Motor neuron (in vitro differentiated cells): ENCODE data around the gene CCDC78. TPM values are rescaled to one million over a fixed set of nuclear protein-coding genes. Genes with fewer than 3 reads are reported as not detected.

Experiments
- ATAC-seq, 8 experiments: fragments of 200-7000 bp; cut with Tn5 transposase; replicated peaks in 6 of 8; 2 replicates each; pipeline ENCODE4 v1.8.0; 2021; ENCODE audit warnings: mild to moderate bottlenecking in 8 of 8, moderate library complexity in 8 of 8
- H3K27ac ChIP-seq, 2 donors: fragments of 250-450 bp; sonication (Bioruptor Pico); 2 replicates each; pipeline ENCODE4 v1.9.0; 2021; ENCODE audit warnings: antibody characterized with exemption in 2 of 2, mild to moderate bottlenecking in 2 of 2, moderate library complexity in 1 of 2
- H3K4me1 ChIP-seq, 2 donors: fragments of 250-450 bp; sonication (Bioruptor Pico); replicated peaks in 1 of 2; 2 replicates each; pipeline ENCODE4 v1.6.1; 2021; ENCODE audit warnings: antibody characterized with exemption in 2 of 2, mild to moderate bottlenecking in 2 of 2, moderate library complexity in 1 of 2
- H3K4me3 ChIP-seq, 5 donors: fragments of 250-450 bp; sonication (Bioruptor Pico); 2 replicates each; pipeline ENCODE4 v1.9.0; 2021; ENCODE audit warnings: antibody characterized with exemption in 5 of 5, mild to moderate bottlenecking in 5 of 5, moderate library complexity in 4 of 5
- WGBS, 10 experiments: fragments of 450-650 bp; shearing (Covaris generic); methylation state at CpG; one replicate each; pipeline ENCODE4 v1.0.0; 2022; 5-methylcytosine and 5-hydroxymethylcytosine counted together
- in situ Hi-C, 9 experiments: fragments of 400-800 bp; cut with MboI; loops; one replicate each; pipeline ENCODE4 v1.15.0; 2021; ENCODE audit warnings: low sequenced_read_pairs in 9 of 9, low pct_unique_long_range_greater_than_20kb in 2 of 9; ENCODE audit not compliant: unreplicated experiment in 9 of 9
- total RNA-seq, 8 experiments: library from RNA; unstranded; fragments of 300-600 nt; gene quantifications; 2 replicates each; pipeline versions ENCODE4 v1.2.3 to v1.2.4, GENCODE V29; 2022

The CCDC78 gene
- total RNA-seq, 8 experiments from 2014 or later = 2.7 to 26.1 (median 4.6) TPM

DNA sequence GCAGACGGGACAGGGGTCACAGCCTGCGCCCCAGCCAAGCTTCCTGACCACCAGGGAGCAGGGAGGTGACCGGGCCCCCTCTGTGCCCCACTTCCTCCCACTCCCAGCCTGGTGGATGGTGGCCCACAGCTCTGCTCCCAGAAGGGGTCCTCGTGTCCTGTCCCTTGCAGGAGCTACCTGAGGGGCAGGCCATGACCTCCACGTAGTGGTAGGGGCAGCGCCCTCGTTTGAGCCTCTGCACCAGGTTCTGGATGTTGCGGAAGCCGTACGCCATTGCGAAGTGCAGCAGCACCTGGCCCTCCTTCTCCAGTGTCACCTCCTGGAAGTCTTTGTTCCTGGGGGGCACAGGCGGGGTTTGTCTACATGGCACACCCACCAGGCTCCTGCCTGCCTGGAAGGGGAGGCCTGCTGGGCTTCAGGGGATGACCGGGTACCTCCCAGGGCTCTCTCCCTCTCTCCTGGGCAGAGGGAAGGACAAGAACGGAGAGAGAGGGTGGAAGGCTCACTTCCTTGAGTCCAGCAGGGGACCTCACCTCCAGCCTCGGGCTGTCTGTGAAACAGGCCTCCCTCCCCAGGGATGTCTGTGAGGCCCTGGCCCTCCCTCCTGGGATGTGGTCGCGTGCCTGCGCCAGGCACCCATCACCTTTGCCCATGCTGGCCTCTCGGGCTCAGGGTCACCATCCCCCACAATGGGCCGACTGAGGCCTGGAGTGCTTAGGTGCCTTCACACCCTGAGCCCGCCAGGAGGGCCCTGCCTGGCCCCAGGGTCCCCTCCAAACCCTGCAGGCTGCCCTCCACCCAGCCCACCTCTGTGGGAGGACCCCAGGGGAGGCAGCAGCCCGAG lies 4.6 kb upstream of the CCDC78 start:
- Histone ChIP-seq H3K27ac (no peak overlapping the region), H3K4me1 (peaks cover 0 to 6% of the 10 kb centered on the region in 2 donors), H3K4me3 (no peak overlapping the region)
- WGBS, 10 experiments = 80 to 100% (median 90%) methylated on average over 1 to 7 of the region's 22 CpGs; no CpG with 5 or more reads in 5 of the 10 experiments
- in situ Hi-C loops = no loop called here
- no peak for ATAC-seq

DNA sequence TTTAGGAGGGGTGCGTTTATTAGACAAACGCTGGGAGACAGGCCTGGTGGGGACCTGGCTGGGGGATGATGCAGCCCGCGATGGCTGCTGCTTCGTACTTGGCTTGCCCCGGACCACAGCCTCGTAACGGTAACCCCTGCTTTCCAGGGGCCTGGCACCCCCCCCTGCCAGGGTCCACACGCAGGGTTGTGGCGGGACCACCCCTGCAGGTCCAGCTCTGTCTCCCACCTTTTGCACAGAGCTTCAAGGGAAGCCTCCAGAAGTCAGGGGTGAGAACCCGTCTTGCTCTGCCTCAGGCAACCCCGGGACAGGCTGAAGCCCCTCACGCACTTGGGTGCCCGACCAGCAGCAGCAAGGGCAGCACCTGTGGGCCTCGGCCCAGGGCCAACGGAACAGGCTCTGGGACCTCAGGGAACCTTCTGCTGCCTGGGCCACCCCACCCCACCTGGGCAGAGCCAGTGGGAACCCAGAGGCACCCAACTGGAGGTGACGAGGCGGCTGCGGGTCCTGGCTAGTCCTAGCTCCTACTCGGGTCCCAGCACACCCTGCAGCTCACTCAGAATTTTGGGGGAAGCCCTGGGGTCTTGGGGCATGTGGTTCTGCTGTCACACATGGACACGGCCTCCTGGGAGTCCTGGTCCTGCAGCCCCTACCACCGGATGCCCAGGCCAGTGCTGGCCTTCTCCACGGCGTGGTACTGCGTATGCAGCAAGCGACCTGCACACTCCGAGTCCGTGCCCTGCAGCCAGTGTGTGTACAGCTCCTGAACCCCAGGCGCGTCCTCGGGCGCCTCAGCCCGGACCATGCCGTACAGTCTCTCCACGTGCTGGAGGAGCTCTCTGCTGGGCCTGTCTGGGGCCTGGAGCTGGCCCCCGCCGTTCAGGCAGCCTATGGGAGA lies 3.8 kb upstream of the CCDC78 start:
- H3K4me3 ChIP-seq = no peak overlapping the region
- no peak for ATAC-seq
- 78 to 100% (median 93%) methylated on average over 2 to 14 of the region's 37 CpGs; no CpG with 5 or more reads in 5 of the 10 experiments for WGBS, 10 experiments
- in situ Hi-C loops = no loop called here
- H3K4me1 ChIP-seq = peaks cover 0 to 6% of the 10 kb centered on the region in 2 donors
- H3K27ac ChIP-seq = no peak overlapping the region

DNA sequence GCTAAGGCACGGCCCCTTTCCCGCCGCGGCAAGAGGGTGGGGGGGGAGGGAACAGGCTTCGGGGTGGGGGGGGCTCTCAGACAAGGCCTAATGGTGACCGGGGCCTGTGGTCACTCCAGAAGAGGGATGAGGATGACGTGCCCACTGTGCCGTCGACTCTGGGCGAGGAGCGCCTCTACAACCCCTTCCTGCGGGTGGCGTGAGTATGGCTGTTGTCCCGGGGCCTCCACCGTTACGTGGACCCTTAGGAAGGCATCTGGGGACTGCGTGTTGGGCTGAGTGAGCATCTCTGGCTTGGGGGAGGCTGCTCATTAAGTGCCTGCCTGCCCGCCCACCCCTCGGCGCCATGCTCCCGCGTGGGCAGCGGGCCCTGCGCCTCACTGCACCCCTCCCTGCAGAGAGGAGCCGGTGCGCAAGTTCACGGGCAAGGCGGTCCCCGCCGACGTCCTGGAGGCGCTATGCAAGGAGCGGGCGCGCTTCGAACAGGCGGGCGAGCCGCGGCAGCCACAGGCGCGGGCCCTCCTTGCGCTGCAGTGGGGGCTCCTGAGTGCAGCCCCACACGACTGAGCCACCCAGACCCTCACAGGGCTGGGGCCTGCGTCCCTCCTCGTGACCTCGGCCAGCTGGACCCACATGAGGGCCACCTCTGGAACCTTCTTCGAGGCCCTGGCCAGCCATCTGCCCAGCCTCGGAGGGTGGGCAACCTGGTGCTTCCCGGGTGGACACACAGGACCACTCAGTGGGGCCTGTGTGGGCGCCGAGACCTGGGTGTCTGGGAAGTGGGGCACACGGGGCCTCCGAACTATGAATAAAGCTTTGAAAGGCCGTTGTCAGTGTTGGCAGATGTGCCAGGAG lies 2.9 kb upstream of the CCDC78 start:
- H3K4me3 ChIP-seq = peak overlapping the region in 2 of 5 donors; percentile 42 to 52
- H3K4me1 ChIP-seq = peaks cover 0 to 6% of the 10 kb centered on the region in 2 donors
- H3K27ac ChIP-seq = no peak overlapping the region
- in situ Hi-C loops = no loop called here
- ATAC-seq = no peak
- WGBS, 10 experiments = 85 to 100% methylated on average over 2 to 23 of the region's 55 CpGs; no CpG with 5 or more reads in 8 of the 10 experiments

DNA sequence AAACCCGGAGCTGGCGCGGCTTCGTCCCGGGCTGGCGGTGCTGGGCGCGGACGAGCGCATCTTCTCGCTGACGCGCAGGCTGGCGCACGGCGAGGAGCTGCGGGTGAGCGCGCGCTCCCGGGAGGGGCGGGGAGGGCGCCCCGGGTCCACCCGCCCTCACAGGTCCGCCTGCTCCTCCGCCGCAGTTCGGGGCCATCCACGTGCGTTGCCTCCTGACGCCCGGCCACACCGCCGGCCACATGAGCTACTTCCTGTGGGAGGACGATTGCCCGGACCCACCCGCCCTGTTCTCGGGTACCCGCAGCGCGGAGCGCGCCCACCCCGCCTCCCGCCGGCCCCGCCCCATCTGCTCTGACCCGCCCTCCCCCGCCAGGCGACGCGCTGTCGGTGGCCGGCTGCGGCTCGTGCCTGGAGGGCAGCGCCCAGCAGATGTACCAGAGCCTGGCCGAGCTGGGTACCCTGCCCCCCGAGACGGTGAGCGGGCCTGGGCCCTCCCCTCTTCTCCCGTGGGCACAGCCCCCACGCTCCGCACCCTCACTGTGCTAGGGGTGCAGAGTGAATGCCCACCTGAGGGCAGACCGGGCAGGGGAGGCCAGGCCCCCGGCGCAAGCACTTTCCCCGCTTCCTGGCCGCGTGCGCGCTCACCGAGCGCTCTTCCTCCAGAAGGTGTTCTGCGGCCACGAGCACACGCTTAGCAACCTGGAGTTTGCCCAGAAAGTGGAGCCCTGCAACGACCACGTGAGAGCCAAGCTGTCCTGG lies 2.1 kb upstream of the CCDC78 start:
- peak overlapping the region; percentile 26 to 72 for H3K27ac ChIP-seq
- peak; percentile 61 to 74 (median 66) for ATAC-seq
- WGBS, 10 experiments = 5% methylated on average over 11 of the region's 80 CpGs; no CpG with 5 or more reads in 9 of the 10 experiments
- H3K4me1 ChIP-seq = peaks cover 0 to 6% of the 10 kb centered on the region in 2 donors
- peak overlapping the region; percentile 40 to 52 (median 43) for H3K4me3 ChIP-seq
- in situ Hi-C loops = no loop called here

DNA sequence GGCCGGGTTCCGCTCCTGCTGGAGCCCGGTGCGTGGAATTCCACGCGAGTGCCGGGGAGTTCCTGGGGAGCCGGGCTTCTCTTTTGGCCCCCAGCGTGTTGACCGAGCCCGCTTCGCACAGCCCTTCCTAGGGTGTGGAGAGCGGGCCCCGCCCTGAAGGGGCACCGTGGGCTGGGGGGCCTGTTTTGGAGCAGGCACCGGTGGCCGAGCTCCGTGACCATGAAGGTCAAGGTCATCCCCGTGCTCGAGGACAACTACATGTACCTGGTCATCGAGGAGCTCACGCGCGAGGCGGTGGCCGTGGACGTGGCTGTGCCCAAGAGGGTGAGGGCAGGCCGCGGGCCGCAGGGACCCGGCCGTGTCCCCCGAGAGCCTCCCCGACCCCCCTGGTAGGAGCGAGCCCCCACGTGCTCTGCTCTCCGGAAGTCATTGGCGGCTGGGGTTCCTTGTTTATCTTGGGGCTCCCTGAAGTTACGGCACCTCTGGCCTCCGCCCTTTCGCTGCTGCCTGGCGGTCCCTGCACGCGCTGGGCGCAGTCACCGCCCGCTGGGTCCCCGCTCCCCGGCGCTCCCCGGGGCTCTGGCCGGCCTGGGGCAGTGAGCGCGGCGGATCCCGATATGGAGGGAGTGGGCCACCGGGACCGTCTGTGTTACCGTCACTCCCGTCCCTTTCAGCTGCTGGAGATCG lies 1.2 kb upstream of the CCDC78 start:
- WGBS, 10 experiments = 0% methylated on average over 4 of the region's 61 CpGs; no CpG with 5 or more reads in 9 of the 10 experiments
- in situ Hi-C loops = no loop called here
- peak overlapping the region; percentile 26 to 72 for H3K27ac ChIP-seq
- ATAC-seq = peak; percentile 6 to 23 (median 11)
- peaks cover 0 to 6% of the 10 kb centered on the region in 2 donors for H3K4me1 ChIP-seq
- H3K4me3 ChIP-seq = peak overlapping the region; percentile 40 to 52 (median 43)

DNA sequence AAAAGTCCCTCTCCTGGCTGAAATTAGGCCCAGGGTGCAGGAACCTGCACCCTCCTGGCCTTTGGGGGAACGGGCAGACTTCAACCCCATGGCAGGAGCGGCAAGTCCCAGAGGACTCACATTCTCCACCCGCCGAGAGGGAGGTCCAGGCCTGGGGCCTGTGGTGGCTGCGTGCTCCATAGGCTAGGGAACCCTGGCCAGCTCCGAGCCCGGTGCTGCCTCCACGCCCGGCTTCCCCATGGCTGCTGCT lies 130 bp downstream of the CCDC78 start:
- in situ Hi-C loops = no loop called here
- WGBS, 10 experiments = no CpG with 5 or more reads among the region's 9 CpGs
- ATAC-seq = no peak
- H3K4me3 ChIP-seq = no peak overlapping the region
- H3K4me1 ChIP-seq = peaks cover 7 to 15% of the 10 kb centered on the region in 2 donors
- H3K27ac ChIP-seq = no peak overlapping the region

DNA sequence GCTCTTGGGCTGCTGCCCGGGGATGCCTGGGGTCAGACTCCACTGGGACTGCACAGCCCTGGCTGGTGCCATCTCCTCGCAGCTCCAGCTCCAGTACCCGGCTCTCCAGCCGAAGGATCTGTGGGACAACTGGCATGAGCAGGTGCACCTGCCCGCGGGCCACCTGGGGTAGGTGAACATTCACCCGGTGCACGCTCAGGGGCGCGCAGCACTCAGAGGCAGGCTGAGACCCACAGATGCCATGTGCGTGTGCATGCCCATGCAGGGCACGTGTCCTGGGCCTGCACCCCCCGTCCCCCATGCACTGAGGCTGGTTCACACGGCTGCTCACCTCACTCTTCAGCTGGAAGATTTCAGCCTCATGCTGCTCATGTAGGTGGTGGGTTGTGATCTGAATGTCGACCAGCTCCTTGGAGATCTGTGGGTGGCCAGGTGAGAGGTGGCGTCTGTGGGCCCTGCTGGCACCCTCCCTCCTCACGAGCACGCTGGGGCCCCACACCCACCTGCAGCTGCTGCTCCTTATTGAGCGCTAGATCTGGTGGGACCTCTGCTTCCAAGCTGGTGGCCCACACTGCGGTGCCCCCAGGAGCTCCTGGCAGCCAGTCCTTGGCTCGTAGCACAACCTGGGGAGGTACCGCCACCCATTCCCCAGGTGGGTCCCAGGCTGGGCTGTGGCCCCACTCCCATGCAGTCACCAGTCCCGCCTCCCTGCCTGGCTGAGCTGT lies 618 bp downstream of the CCDC78 start:
- no peak overlapping the region for H3K4me3 ChIP-seq
- no peak overlapping the region for H3K27ac ChIP-seq
- in situ Hi-C loops = no loop called here
- WGBS, 10 experiments = 100% methylated on average over 2 of the region's 23 CpGs; no CpG with 5 or more reads in 9 of the 10 experiments
- peaks cover 7 to 15% of the 10 kb centered on the region in 2 donors for H3K4me1 ChIP-seq
- ATAC-seq = no peak

DNA sequence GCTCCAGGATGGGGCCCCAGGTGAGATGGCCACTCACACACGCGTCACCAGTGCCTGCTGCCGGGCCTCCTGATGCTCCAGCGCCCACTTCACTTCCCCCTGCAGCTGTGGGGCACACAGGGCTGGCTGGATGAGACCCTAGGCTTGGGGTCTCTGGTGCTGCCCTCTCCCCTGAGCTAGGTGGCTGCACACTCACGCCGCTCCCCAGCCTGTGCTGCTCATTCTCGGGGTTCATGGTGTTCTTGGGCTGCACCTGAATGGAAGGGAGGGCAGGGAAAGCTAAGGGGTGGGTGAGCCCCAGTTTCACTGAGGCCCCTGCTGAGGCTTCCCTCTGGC lies 1.2 kb downstream of the CCDC78 start:
- H3K4me3 ChIP-seq = no peak overlapping the region
- H3K4me1 ChIP-seq = peaks cover 7 to 15% of the 10 kb centered on the region in 2 donors
- H3K27ac ChIP-seq = no peak overlapping the region
- ATAC-seq = no peak
- in situ Hi-C loops = no loop called here
- 60 to 100% (median 70%) methylated on average over 1 to 2 of the region's 7 CpGs; no CpG with 5 or more reads in 6 of the 10 experiments for WGBS, 10 experiments

DNA sequence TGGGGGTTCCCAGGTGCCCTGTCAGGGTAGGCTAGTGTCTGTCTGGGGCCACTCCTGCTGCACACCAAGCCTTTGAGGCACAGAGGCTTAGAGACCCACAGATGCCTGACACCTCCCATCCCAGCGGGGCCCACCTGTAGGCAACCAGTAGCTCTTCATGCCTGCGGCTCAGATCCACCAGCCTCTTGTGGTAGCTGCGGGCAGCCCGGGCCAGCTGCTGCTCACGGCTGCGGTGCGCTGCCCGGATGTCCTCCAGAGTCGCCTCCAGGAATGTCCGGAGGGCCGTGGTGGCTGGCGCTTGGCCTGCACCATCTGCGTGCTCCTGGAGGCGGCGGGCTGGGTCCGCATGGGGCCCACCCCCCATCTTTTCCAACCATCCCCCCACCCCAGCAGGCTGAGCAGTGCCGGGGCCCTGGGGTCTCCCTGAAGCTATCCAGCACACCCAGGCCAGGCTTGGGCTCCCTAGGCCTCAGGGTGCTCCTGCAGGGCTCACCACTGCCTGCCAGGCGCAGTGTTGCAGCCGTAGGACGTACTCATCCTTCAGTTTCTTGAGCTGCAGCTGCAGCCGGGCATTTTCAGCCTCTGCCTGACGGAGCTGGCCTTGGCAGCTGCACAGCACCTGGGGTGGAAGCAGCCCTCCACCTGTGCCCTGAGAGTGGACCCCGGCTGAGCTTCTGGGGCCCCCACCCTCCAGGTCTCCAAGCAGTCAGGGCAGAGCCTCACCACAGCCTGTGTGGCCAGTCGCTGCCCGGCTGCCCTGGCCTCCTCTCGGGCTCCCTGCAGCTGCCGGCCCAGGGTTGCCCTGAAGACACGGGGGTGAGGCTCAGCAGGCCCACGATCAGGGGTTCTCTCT lies 1.8 kb downstream of the CCDC78 start:
- Histone ChIP-seq H3K4me1 (peaks cover 9 to 20% of the 10 kb centered on the region in 2 donors), H3K4me3 (no peak overlapping the region), H3K27ac (no peak overlapping the region)
- in situ Hi-C loops = loop anchor here in 1 of 9 experiments (25.0 kb wide), 1 partner anchor 338 kb away; the partner anchor contains the start of gene SSTR5
- ATAC-seq = no peak
- WGBS, 10 experiments = 39 to 80% (median 73%) methylated on average over 1 to 5 of the region's 29 CpGs; no CpG with 5 or more reads in 6 of the 10 experiments

DNA sequence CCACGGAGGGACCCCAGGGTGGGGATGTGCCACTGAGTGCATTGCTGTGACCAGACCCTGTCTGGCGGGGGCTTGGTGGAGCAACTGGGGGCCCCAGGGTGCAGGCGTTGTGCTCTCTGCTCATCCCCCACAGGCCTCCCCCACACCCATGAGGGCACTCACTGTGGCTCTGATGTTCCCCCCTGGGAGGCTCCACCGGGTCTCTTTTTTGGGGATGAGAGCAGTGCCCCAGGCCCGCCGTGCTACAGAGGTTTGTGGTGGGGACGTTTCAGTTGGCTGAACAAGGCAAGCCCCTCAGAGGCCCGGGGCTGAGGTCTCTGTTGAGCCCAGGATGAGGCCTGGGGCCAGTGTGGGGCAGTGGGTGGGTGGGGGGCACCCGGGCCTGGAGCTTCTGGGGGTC lies 2.5 kb downstream of the CCDC78 start:
- Histone ChIP-seq H3K4me1 (peaks cover 16 to 27% of the 10 kb centered on the region in 2 donors), H3K27ac (no peak overlapping the region), H3K4me3 (no peak overlapping the region)
- ATAC-seq = no peak
- in situ Hi-C loops = loop anchor here in 1 of 9 experiments (25.0 kb wide), 1 partner anchor 339 kb away; the partner anchor contains the start of gene SSTR5
- WGBS, 10 experiments = 82% methylated on average over 3 of the region's 9 CpGs; no CpG with 5 or more reads in 9 of the 10 experiments
